GM12801 (cell line): Measurements from ENCODE around the gene CTSW.

Source experiments
- CTCF ChIP-seq: IDR thresholded peaks from one replicate; pipeline ENCODE4 v1.5.1; 2011; ENCODE audit warnings: control low read depth; ENCODE audit not compliant: insufficient read length; ENCODE audit errors: extremely low read depth

Gene CTSW

GRCh38 chr11:65912845-65913244, 33.2 kb downstream of the CTSW start:
- no peak for TF ChIP-seq CTCF

GRCh38 chr11:65915101-65915820, 35.6 kb downstream of the CTSW start:
- TF ChIP-seq CTCF, result no peak

GRCh38 chr11:65915821-65916251, 36.2 kb downstream of the CTSW start:
- TF ChIP-seq CTCF, result no peak

GRCh38 chr11:65916391-65916790, 36.8 kb downstream of the CTSW start:
- no peak for TF ChIP-seq CTCF

- no peak for TF ChIP-seq CTCF
These were observed 37.4 kb downstream of the CTSW start for GRCh38 chr11:65917077-65917433.

- no peak for TF ChIP-seq CTCF
These were observed 38.0 kb downstream of the CTSW start for GRCh38 chr11:65917434-65918210.

GRCh38 chr11:65918211-65919140, 38.8 kb downstream of the CTSW start, which contains the start of gene C11orf68:
Gene C11orf68 (minus strand): TSS chr11:65919062. CDS start chr11:65919031, 31 bp downstream.
- TF ChIP-seq CTCF, result no peak
